ENCODE results near the gene DDX17.

DDX17 gene

GRCh38 chr22:38465673-38466490 is 40.2 kb downstream of the DDX17 start:
- no peak for DNase-seq (ENCODE audit: low read depth)
- no peak overlapping the region for H3K4me3 ChIP-seq (ENCODE audit: low read length)
- no peak for TF ChIP-seq CTCF (conservative IDR thresholded peaks at IDR 0.05; ENCODE audit: low read length)

- no peak overlapping the region for H3K4me3 ChIP-seq (ENCODE audit: low read length)
- TF ChIP-seq CTCF (conservative IDR thresholded peaks at IDR 0.05; ENCODE audit: low read length): no peak
- no peak for DNase-seq (ENCODE audit: low read depth)
These were observed 41.0 kb downstream of the DDX17 start for GRCh38 chr22:38464992-38465672.

- no peak for TF ChIP-seq CTCF (conservative IDR thresholded peaks at IDR 0.05; ENCODE audit: low read length)
- no peak overlapping the region for H3K4me3 ChIP-seq (ENCODE audit: low read length)
- DNase-seq (ENCODE audit: low read depth): no peak
These were observed 42.9 kb downstream of the DDX17 start for GRCh38 chr22:38462960-38463784.

- no peak for TF ChIP-seq CTCF (conservative IDR thresholded peaks at IDR 0.05; ENCODE audit: low read length)
- peak overlapping the region; percentile 24 for H3K4me3 ChIP-seq (ENCODE audit: low read length)
- peak; percentile 80 for DNase-seq (ENCODE audit: low read depth)
These were observed 44.6 kb downstream of the DDX17 start for GRCh38 chr22:38461414-38462081.

GRCh38 chr22:38461057-38461413 is 45.1 kb downstream of the DDX17 start:
- H3K4me3 ChIP-seq (ENCODE audit: low read length): no peak overlapping the region
- DNase-seq (ENCODE audit: low read depth): no peak
- no peak for TF ChIP-seq CTCF (conservative IDR thresholded peaks at IDR 0.05; ENCODE audit: low read length)

GRCh38 chr22:38460426-38460840 is 45.7 kb downstream of the DDX17 start:
- no peak overlapping the region for H3K4me3 ChIP-seq (ENCODE audit: low read length)
- no peak for TF ChIP-seq CTCF (conservative IDR thresholded peaks at IDR 0.05; ENCODE audit: low read length)
- no peak for DNase-seq (ENCODE audit: low read depth)

All from AG10803 (cell line).